Pancreas (tissue), 10 donors: ENCODE data around the gene DNAJB8. TPM values are rescaled to one million over a fixed set of nuclear protein-coding genes. Genes with fewer than 3 reads are reported as not detected.

Source experiments
- ATAC-seq, 4 donors: fragments of 200-7000 bp; cut with Tn5 transposase; one replicate each; pipeline versions ENCODE4 v1.8.0 to v1.9.1; 2020; ENCODE audit warnings: mild to moderate bottlenecking in 4 of 4, moderate library complexity in 4 of 4
- DNase-seq, 6 donors: peaks; one replicate each; pipeline ENCODE4 v3.0.0-alpha.2; 2020
- FAIRE-seq: peaks from 2 replicates; lab custom pipeline; 2012; peaks lifted over from hg19 to GRCh38; lab: Jason Lieb, UNC
- H3K27ac ChIP-seq, 4 donors: fragments of 200-600 bp; sonication (generic); 1 replicate in 3 of 4; 2 replicates in 1 of 4; pipeline versions ENCODE4 v1.5.0 to v1.8.0; 2020
- H3K27me3 ChIP-seq, 4 donors: fragments of 200-600 bp; one replicate each; pipeline ENCODE4 v1.8.0; 2021
- H3K36me3 ChIP-seq, 3 donors: fragments of 200-600 bp; sonication (generic) in 1 of 3; one replicate each; pipeline versions ENCODE4 v1.5.0 to v1.8.0; 2020 to 2021
- H3K4me1 ChIP-seq, 3 donors: fragments of 200-600 bp; one replicate each; pipeline ENCODE4 v1.8.0; 2021
- H3K4me3 ChIP-seq, 4 donors: fragments of 200-600 bp; sonication (generic) in 2 of 4; one replicate each; pipeline versions ENCODE4 v1.5.0 to v1.8.0; 2020 to 2021
- H3K9me3 ChIP-seq, 4 donors: fragments of 200-600 bp; one replicate each; pipeline ENCODE4 v1.8.0; 2021
- WGBS, 2 donors: extraction: QIAGEN DNeasy Blood & Tissue Kit; methylation state at CpG; one replicate each; pipeline ENCODE4 v1.1.7; 2013; 5-methylcytosine and 5-hydroxymethylcytosine counted together
- intact Hi-C, 3 donors: fragments of 100-400 bp; cut with DNase I; formaldehyde crosslinking; loops; one replicate each; pipeline versions ENCODE4 v1.11.1 to v1.14.2; 2022
- polyA plus RNA-seq, 2 donors: library from polyadenylated mRNA; stranded (reverse); fragments of 200-250 nt; gene quantifications; one replicate each; pipeline ENCODE4 v1.2.3, GENCODE V29; 2013
- total RNA-seq, 6 donors: library from RNA; stranded (reverse); fragmentation: NEBNext Ultra II Directional in 4 of 6; extraction: Animal tissue kit (Norgen Biotek cat#: 25700) in 4 of 6; gene quantifications; one replicate each; pipeline versions ENCODE4 v1.2.1 to v1.2.4, GENCODE V29; 2021 to 2023
- TF ChIP-seq, protein P1 (sequence below), 4 donors: fragments of 200-600 bp; sonication (generic) in 3 of 4; IDR thresholded peaks; one replicate each; pipeline versions ENCODE4 v1.5.0 to v1.8.0; 2021; ENCODE audit warnings: antibody characterized with exemption in 4 of 4
- donor health status: healthy with polysubstance abuse.
- donor health status: DM: no; HTN: no; CAD: no; lungs with moderate emphysema.
- donor health status: DM: no; HTN: no; CAD: no.
- donor health status: control.
- donor health status: control.
- donor health status: Bipolar disorder and iron deficiency.
- donor health status: DM: yes; HTN: yes; CAD: no.
- donor health status: DM: no; HTN: no; CAD: no.
- donor health status: DM: no; HTN: no; CAD: no.
- donor health status: DM: yes; HTN: yes; CAD: no.

The DNAJB8 gene
- total and polyA plus RNA-seq, 8 donors = not detected

DNA sequence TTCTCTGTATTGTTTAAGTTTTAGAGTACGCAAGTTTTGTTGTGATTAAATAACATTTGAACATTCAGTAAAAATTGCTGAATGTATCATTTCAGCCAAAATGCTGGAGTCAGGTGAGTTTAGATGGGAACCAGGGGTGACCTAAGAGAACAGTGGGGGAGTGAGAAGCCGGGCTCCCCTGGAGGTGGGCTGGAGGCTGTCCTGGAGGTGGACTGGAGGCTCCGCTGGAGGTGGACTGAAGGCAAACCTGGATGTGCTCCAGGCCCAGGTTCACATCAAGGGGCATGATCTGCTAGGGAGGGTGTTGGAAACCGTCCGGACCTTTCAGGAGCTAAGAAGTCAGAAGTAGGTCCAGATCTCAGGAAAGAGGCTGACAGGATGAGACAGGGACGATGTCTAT lies 23.7 kb downstream of the DNAJB8 start:
- no peak overlapping the region for H3K27ac ChIP-seq
- H3K4me1 ChIP-seq = no peaks in the 10 kb centered on the region
- ATAC-seq = no peak
- H3K36me3 ChIP-seq = no peaks in the 10 kb centered on the region
- intact Hi-C loops = no loop called here
- 87 to 95% methylated on average over 6 of the region's 6 CpGs for WGBS, 2 donors
- H3K27me3 ChIP-seq = no peaks in the 10 kb centered on the region
- DNase-seq = no peak
- no peak for FAIRE-seq
- H3K4me3 ChIP-seq = no peak overlapping the region
- no peaks in the 10 kb centered on the region for H3K9me3 ChIP-seq
- TF ChIP-seq, protein P1, sequence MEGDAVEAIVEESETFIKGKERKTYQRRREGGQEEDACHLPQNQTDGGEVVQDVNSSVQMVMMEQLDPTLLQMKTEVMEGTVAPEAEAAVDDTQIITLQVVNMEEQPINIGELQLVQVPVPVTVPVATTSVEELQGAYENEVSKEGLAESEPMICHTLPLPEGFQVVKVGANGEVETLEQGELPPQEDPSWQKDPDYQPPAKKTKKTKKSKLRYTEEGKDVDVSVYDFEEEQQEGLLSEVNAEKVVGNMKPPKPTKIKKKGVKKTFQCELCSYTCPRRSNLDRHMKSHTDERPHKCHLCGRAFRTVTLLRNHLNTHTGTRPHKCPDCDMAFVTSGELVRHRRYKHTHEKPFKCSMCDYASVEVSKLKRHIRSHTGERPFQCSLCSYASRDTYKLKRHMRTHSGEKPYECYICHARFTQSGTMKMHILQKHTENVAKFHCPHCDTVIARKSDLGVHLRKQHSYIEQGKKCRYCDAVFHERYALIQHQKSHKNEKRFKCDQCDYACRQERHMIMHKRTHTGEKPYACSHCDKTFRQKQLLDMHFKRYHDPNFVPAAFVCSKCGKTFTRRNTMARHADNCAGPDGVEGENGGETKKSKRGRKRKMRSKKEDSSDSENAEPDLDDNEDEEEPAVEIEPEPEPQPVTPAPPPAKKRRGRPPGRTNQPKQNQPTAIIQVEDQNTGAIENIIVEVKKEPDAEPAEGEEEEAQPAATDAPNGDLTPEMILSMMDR (IDR thresholded peaks at IDR 0.05) = no peak

DNA sequence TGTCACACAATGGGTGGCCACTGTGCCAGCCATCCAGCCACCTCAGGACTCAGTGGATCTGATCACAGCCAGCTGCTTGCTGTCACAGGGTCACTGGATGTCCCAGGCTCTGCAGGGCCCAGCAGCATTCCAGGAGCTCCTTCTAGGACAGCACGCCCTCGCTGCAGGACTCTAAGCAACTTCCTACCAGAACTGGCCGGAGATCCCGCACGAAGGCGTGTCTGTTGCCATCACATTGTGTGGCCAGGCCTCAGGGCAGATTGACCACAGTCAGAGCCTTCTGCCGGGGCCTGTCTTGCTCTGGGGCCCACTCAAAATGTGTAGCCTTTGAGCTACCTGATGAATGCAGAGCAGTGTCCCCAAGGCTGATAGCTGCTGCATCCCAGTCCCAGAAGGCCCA lies 24.6 kb downstream of the DNAJB8 start:
- ATAC-seq = no peak
- WGBS, 2 donors = 85 to 86% methylated on average over 7 of the region's 7 CpGs
- no peak for DNase-seq
- Histone ChIP-seq H3K36me3 (no peaks in the 10 kb centered on the region), H3K27ac (no peak overlapping the region), H3K9me3 (no peaks in the 10 kb centered on the region), H3K27me3 (no peaks in the 10 kb centered on the region), H3K4me3 (no peak overlapping the region), H3K4me1 (no peaks in the 10 kb centered on the region)
- no peak for FAIRE-seq
- intact Hi-C loops = no loop called here
- TF ChIP-seq, protein P1 (IDR thresholded peaks at IDR 0.05) = no peak

DNA sequence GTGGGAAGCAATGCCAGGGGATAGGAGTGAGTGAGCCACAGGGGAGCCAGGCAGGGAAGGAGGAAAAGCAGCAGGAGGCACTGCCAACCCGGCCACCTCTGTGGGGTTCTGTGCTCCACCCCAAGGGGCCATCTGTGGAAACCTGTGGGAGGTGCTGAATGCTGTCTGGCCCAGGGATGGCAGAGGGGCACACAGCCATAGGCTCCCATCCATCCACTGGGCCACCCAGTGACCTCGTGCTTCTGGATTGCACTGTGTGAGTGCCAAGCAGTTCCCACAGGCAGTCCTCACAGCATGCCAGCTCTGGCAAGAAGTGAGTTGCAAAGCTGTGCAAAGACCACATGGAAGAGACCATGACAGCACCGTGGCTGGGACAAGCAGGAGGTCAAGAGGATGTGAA lies 27.5 kb downstream of the DNAJB8 start:
- no peaks in the 10 kb centered on the region for H3K36me3 ChIP-seq
- no peak overlapping the region for H3K27ac ChIP-seq
- no peak for DNase-seq
- intact Hi-C loops = no loop called here
- TF ChIP-seq, protein P1 (IDR thresholded peaks at IDR 0.05) = no peak
- ATAC-seq = peak in 1 of 4 donors; percentile 18
- no peak for FAIRE-seq
- H3K27me3 ChIP-seq = no peaks in the 10 kb centered on the region
- H3K9me3 ChIP-seq = no peaks in the 10 kb centered on the region
- H3K4me3 ChIP-seq = no peak overlapping the region
- peaks cover 0 to 15% (median 9%) of the 10 kb centered on the region in 3 donors for H3K4me1 ChIP-seq
- WGBS, 2 donors = 62 to 69% methylated on average over 3 of the region's 3 CpGs

DNA sequence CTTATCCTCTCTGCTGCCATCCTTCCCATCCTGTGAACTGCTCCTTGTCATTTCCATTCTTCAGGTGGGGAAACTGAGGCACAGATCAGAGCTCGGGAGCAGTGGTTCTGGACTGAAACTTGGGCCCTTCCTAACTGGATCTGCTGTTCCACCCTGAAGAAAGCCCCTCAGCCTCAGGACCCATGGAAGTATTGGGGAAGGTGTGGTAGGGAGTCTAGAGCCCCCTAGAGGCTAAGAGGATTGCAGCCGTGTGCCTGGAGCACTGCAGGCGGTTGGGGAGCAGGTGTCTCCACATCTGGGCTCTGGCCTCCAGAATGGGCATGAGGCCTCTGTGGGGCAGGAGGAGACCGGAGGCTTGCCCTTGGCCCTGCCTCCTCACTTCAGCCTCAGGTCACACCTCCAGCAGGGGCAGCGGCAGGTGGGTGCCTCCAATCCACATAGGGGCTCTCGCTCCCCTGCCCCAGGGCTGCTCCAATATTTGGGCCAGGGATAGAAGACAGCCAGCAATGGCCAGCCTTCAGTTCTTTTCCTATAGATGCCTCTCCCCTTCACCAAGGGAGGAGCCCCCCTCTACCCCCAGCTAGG lies 28.1 kb downstream of the DNAJB8 start:
- intact Hi-C loops = no loop called here
- no peak overlapping the region for H3K27ac ChIP-seq
- ATAC-seq (peak in 1 of 4 donors; percentile 21), FAIRE-seq (no peak), DNase-seq (peak in 2 of 6 donors; percentile 21 to 57)
- TF ChIP-seq, protein P1 (IDR thresholded peaks at IDR 0.05) = peak in 2 of 4 donors; percentile 11 to 12
- H3K36me3 ChIP-seq = no peaks in the 10 kb centered on the region
- 69 to 72% methylated on average over 6 of the region's 6 CpGs for WGBS, 2 donors
- no peak overlapping the region for H3K4me3 ChIP-seq
- H3K4me1 ChIP-seq = peaks cover 0 to 17% (median 9%) of the 10 kb centered on the region in 3 donors
- H3K9me3 ChIP-seq = no peaks in the 10 kb centered on the region
- no peaks in the 10 kb centered on the region for H3K27me3 ChIP-seq

DNA sequence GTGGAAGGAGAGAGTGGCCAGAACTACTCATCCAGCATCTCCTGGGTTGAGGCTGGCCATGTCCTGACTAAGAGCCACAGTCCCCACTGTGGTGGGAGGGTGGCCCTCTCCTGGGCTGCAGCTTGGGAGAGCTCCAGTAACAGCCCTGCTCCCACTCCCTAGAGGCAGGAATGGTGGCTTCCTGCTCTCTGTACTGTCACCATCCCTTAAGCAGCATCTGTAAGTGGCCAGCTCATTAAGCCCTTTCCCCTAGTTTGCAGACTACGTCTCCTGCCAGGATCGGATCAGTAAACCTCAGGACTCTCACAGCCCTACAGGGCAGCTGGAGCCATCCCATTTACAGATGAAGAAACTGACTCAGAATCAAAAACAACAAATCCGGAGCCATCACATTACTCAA lies 30.5 kb downstream of the DNAJB8 start:
- Histone ChIP-seq H3K9me3 (no peaks in the 10 kb centered on the region), H3K4me1 (peaks cover 0 to 17% (median 12%) of the 10 kb centered on the region in 3 donors), H3K36me3 (no peaks in the 10 kb centered on the region), H3K4me3 (no peak overlapping the region), H3K27me3 (no peaks in the 10 kb centered on the region), H3K27ac (no peak overlapping the region)
- intact Hi-C loops = no loop called here
- no peak for ATAC-seq
- FAIRE-seq = no peak
- WGBS, 2 donors = 91 to 99% methylated on average over 3 of the region's 3 CpGs
- TF ChIP-seq, protein P1 (IDR thresholded peaks at IDR 0.05) = no peak
- DNase-seq = no peak
